ENCODE measurements around the gene CLCN6.
"Not testable (repeated sequence)": the region's sequence is repeated elsewhere in the genome, so short reads cannot be mapped to it uniquely, and the experiment has no call there.

The CLCN6 gene

GRCh38 chr1:11796036-11796828 is 9.8 kb upstream of the CLCN6 start:
- no peak for DNase-seq

GRCh38 chr1:11797525-11798216 is 8.3 kb upstream of the CLCN6 start:
- DNase-seq = no peak

- DNase-seq = no peak
Observed at GRCh38 chr1:11799099-11799498, 6.9 kb upstream of the CLCN6 start.

GRCh38 chr1:11799896-11800295 is 6.1 kb upstream of the CLCN6 start:
- DNase-seq = no peak

- no peak for DNase-seq
Observed at GRCh38 chr1:11800391-11800755, 5.6 kb upstream of the CLCN6 start.

- no peak for DNase-seq
Observed at GRCh38 chr1:11800756-11801433, 5.1 kb upstream of the CLCN6 start.

- DNase-seq = no peak
Observed at GRCh38 chr1:11802616-11802972, 3.4 kb upstream of the CLCN6 start.

GRCh38 chr1:11802973-11803885 is 2.8 kb upstream of the CLCN6 start:
- DNase-seq = peak; percentile 38

GRCh38 chr1:11803924-11804665 is 1.9 kb upstream of the CLCN6 start:
- not testable (repeated sequence) for DNase-seq

- DNase-seq = no peak
Observed at GRCh38 chr1:11804666-11805421, 1.1 kb upstream of the CLCN6 start.

- DNase-seq = no peak
Observed at GRCh38 chr1:11806307-11806936, 431 bp downstream of the CLCN6 start.

GRCh38 chr1:11807133-11807532 is 1.1 kb downstream of the CLCN6 start:
- DNase-seq = no peak

GRCh38 chr1:11813021-11813420 is 7.0 kb downstream of the CLCN6 start:
- no peak for DNase-seq

- DNase-seq = no peak
Observed at GRCh38 chr1:11817192-11817591, 11.2 kb downstream of the CLCN6 start.

- DNase-seq = no peak
Observed at GRCh38 chr1:11822091-11822490, 16.1 kb downstream of the CLCN6 start.

GRCh38 chr1:11823366-11824137 is 17.6 kb downstream of the CLCN6 start:
- DNase-seq = no peak

- no peak for DNase-seq
Observed at GRCh38 chr1:11825131-11825530, 19.1 kb downstream of the CLCN6 start.

- no peak for DNase-seq
Observed at GRCh38 chr1:11826946-11827345, 21.0 kb downstream of the CLCN6 start.

GRCh38 chr1:11828511-11828910 is 22.5 kb downstream of the CLCN6 start:
- no peak for DNase-seq

All from NCI-H526 treated with DMSO at 0.1 percent for 48 hours (cell line).